GM19043 (cell line): ENCODE data around the gene CDC14B.

Experiments
- ATAC-seq: cut with Tn5 transposase; IDR thresholded peaks from one replicate; pipeline ENCODE4 v1.9.1; 2021; ENCODE audit warnings: low read depth; ENCODE audit not compliant: unreplicated experiment

Gene CDC14B

DNA sequence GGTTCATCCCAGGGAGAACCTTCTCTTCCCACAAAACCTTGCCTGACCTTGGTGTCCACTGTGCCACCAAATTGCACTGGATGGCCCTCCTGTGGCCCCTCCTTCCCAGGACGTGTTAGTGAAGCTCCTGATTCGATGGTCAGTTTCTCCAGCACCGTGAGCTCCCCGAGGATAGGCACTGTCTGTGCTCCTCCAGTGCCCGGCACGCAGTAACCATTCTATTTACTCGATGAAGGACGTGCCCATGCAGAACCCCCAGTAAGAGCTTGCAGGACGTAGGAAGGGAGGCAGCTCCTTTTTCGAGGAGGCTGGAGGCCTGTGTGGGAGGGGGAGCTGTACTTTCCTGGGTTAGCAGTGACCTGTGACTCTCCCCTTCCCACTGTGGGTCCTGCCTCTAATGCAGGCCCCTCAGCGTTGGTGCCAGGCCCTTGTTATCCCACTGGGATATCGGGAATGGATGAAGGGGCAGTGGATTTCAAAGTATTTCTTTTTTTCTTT lies 130.1 kb downstream of the CDC14B start:
- no peak for ATAC-seq

DNA sequence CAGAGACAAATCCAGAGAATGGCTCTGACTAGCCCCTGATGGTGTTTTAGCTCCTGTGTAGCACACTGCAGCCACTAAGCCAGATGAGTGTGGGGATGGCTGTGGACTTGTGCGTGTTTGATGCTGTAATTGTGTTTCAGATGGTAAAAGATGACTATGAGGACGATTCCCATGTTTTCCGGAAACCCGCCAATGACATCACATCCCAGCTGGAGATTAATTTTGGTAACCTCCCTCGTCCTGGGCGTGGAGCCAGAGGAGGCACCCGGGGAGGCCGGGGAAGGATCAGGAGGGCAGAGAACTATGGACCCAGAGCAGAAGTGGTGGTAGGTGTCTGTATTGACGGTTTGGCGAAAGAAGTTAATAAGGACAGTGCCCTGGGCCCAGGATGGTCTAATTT lies 131.7 kb downstream of the CDC14B start:
- no peak for ATAC-seq

DNA sequence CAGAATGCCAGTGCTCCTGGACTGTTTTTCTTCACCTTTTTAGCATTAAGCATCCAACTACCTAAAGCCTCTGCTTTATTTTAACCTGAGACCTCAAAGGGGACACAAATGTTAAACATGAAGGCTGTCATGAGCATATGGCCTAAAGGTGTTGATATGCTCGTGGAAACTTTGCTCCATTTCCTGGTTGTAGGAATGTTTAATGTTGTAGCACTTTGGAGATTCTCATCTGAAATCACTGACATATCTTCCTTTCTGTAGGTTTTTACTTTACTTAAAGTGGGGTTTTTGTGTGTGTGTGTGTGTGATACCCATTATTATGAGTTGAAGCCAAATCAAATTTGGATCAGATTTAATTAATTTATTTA lies 132.6 kb downstream of the CDC14B start:
- ATAC-seq: no peak

DNA sequence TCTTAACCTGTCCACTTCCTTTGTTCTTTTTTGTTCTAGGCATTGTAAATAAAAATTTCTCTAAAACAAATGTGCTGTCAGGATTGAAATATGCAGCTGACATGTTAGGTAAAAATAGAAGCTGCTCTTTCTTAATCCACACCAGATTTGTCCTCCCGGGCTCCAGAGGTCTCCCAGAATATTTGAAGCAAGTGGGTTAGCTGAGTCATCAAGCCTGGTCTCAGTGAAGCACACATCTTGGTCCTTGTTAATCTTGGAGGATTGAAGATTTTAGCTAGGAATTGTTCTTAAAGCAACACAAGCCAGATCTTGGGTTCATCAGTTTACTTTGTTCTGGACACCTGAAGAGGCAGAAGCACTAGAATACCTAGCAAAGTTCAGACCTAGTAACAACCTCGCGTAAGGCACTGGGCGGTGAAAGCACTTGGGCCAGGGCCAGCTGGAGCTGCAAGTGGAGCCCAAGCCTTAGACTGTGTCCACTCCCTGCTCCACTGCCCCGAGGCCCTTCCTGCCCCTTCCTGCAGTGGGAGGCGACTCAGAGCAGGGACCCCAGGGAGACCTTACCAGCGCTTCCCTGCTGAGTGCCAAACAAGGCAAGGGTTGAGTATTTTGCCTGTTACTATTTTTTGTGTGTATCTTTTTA lies 133.1 kb downstream of the CDC14B start:
- no peak for ATAC-seq

DNA sequence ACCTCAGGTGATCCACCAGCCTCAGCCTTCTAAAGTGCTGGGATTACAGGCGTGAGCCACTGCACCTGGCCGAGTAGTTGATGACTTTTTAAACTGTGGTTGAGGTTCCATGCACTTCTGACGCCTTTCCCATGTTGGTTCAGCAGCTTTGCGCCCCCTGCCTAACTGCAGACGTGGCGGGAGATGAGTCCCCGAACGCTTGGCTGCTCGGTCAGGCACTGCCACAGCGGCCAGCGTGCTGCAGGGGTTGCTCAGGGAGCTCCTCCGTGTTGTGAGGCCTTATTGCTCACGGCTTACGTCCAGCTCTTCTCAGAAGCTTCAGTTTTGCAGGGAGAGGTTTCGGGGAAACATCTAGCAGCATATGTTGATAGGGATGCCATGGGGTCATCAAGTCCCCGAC lies 134.4 kb downstream of the CDC14B start:
- ATAC-seq: no peak

DNA sequence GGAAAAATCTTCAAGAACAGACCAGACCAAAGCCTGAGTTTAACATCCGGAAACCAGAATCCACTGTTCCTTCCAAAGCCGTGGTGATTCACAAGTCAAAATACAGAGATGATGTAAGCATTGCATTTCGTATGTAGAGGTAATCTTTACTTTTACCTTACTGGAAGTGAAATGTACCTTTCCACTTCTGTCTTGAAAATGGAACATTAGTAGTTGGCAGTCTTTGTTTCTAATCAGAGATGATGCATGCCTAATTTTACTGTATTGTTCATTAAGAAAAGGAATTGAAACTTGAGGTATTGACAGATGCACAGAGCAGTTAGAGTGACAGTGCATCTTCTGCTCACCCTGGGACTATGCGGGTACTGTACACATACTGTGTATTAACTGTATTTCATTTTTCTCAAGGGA lies 135.1 kb downstream of the CDC14B start:
- ATAC-seq: peak; percentile 97

DNA sequence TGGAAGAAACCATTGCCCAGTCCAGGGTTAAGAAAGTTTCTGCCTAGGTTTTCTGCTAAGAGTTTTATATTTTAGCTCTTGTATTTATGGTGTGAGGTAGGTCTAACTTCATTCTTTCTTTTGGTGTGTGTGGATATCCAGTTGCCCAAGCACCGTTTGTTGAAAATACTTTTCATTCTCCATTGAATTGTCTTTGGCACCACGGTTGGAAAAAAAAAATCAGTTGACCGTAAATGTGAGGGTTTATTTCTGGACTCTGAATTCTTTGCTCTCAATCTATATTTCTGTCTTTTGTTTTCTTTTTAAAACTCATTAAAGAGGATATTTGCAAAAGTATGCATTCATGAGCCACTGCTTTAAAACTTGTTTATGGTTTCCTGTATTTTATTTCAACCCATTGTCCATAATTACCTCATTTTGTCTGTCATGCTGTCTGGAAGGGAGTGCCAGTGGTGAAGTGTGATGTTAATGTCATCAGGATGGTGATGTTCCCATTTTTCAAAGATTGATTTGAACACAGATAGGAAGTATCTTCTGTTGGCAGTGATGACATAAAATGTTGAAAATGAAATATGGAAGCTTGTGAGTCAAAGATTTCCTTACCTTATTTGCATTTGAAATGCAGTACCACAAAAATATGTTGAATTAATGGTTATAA lies 135.8 kb downstream of the CDC14B start:
- no peak for ATAC-seq

DNA sequence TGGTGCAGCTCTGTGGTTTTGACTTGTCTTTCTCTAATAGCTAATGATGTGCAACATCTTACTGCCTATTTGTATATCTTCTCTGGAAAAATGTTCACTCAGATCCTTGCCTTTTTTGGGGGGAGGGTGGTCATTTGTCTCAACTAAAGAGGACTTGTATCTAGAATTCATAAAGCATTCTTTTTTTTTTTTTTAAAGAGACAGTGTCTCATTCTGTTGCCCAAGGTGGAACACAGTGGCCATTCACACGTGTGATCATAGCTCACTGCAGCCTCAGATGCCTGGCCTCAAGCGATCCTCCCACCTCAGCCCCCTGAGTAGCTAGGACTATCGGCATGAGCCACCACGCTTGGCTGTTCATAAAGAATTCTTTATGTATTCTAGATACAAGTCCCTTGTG lies 136.4 kb downstream of the CDC14B start:
- no peak for ATAC-seq

DNA sequence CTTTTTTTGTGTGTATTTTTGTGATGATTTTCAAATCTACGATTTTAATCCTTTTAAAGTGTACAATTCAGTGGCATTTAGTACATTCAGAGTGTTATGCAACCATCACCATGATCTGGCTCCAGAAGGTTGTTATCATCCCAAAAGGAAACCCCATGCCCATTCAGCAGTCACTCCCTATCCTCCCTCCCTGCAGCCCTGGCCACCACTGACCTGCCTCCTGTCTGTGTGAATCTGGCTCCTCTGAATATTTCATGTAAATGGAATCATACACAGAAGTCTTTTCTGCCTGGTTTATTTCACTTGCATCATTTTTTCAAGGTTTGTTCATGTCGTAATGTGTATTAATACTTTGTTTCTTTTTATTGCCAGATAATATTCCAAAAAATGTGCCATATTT lies 137.2 kb downstream of the CDC14B start:
- ATAC-seq: no peak

DNA sequence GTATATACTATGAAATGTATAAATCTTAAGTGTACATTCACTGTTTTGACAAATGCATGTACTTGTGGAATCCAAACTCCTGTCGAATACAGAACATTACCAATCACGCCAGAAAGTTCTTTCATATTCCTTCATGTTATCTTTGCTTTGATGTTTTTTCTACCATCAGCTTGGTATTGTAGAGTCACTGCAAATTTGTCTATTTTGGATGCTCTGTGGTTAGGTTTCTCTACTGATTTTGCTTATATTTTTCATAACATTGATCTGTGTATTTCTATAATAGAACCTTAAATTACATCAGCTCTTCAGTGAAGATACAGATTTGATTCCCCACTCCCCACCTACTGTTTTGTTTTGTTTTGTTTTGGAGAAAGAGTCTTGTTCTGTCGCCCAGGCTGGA lies 138.9 kb downstream of the CDC14B start:
- no peak for ATAC-seq

DNA sequence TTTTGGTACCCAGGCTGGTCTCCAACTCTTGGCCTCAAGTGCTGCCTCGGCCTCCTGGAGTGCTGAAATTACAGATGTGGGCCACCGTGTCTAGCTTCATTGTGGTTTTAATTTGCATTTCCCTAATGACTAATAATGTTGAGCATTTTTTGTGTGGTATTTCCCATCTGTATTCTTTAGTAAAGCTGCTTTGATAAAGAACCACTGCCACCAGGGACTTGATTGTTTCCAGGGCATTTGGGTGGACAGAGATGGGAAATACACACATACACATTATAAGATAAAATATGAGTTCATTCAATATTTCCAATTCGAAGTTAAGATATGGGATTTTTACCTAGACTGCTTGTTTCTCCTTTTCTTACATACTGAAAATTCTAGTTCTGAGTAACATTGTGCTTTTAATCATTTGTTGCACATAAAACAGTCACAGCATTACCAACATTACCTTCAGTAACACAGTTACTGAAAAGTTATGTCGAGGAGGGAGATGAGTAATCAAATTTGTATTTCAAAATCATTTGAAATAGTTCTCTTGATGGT lies 140.7 kb downstream of the CDC14B start:
- peak; percentile 71 for ATAC-seq

DNA sequence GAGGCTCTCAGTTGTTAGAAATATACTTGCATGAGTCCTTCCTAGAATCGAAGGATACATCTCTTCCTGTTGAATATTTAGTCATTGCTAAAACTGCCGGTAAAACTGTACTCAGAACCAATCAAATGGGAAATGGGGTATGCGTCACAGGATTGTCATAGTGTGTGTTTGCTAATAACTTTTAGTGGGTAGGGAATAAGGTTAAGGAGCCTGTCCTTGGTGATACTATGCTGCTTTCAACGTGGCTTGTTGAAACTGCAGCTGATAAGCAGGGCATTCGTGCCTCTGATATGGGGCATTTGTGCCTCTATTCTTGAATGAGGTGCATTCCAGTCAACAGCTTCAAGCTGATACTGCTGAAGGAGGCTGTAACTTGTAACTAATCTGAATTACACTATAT lies 143.1 kb downstream of the CDC14B start:
- ATAC-seq: no peak

DNA sequence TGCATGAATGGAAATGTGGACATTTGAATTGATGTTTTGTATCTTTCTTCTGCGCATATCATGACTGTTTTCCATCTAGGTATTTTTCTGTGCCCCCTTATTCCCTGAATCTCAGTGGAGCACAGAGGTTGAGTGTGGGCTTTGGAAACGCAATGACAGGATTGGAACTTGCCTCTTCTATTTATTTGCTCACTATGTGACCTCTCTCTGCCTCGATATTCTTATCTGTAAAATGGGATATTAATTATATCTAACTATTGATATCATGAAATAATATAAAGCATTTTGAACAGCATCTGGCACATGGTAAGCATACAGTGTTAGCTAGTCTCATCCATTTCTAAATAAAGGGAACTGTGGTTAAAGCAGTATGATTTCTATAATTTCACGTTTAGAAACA lies 143.6 kb downstream of the CDC14B start:
- ATAC-seq: no peak

DNA sequence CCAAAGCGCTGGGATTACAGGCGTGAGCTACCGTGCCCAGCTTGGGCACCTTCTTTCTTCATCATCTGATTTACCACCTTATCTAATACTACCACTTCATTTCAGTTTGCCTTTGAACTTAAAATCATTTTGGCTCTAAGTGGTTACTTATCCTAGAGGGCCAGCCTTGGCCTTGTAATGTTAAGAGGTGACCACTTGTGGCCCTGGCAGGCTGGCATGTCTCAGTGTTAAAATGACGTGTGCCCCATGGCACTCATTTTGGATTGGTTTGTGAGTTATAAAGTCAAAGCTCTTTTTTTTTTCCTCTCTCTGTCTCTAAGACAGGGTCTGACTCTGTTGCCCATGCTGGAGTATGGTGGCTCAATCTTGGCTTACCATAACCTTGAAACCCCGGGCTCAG lies 151.9 kb downstream of the CDC14B start:
- ATAC-seq: no peak

DNA sequence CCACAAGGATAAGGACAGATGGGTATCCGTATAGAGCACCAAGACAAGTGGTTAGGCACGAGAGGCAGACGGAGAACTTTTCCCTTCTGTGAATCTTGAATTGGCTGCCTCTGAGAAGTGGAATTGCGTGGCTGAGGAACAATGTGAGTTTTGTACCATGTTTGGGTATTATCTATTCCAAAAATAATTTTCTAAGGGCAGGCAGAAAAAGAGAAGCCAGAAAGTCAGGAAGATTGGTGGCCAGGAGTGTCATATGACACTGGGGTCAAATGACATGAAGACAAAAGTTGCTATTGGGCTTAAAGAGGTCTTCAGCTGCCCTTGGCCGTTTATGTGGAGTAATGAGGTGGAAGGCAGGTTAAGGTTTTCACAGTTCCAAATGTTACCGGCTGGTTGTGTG lies 155.2 kb downstream of the CDC14B start:
- no peak for ATAC-seq

DNA sequence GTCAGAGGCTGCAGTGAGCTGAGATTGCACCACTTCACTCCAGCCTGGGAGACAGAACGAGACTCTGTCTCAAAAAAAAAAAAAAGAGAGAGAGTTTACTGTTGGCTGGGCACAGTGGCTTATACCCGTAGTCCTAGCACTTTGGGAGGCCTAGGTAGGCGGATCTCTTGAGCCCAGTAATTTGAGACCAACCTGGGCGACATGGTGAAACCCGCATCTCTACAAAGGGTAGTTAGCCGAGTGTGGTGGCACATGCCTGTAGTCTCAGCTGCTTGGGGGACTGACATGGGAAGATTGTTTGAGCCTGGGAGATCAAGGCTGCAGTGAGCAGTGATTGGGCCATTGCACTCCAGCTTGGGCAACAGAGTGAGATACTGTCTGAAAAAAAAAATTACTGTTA lies 157.1 kb downstream of the CDC14B start:
- no peak for ATAC-seq

DNA sequence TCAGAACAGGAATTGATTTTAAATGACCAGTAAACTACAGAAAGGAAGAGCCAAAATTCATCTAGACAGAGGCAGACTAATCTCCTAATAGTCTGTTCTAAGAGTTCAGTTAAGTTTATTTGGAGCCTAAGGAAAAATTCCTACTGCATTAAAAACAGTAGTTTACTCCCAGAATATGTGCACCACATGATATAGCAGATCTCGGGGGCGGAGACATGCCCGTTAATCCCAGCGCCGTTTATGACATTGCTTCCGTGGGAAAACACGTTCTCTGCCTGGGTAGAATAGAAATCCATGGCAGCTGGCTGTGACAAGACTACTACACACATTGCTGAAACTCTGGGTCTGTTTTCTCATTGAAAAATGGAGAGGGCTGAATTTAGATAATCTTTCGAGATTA lies 158.3 kb downstream of the CDC14B start:
- no peak for ATAC-seq

DNA sequence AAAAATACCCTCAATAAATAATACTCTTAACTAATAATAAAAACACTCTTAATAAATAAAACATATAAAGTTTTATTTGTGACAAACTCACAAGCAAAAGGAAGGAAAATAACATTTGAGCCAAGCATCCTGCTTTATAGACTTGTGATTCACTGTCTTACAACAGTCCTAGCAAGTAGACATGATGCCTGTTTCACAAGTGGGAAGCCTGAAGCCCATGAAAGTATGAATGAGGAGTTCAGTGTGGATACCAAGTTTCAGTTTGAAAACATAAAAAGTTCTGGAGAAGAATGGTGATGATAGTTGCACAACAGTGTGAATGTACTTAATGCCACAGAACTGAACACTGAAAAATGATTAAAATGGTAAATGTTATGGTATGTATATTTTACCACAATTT lies 158.8 kb downstream of the CDC14B start:
- no peak for ATAC-seq

DNA sequence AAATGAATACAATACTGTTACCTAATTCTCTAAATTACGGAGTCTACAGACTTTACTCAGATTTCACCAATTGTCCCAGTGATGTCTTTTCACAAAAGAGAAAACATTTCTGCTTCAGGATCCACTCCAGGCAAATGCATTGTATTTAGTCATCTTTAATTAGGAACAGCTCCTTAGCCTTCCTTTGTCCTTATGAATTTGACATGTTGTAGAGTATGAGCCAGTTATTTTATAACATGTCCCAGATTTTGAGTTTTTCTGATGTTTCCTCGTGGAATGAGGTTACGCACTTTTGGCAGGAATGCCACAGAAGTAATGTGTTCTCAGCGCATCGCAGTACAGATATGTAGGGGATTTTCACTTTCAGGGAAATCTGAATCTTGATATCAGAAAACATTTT lies 159.2 kb downstream of the CDC14B start:
- no peak for ATAC-seq

DNA sequence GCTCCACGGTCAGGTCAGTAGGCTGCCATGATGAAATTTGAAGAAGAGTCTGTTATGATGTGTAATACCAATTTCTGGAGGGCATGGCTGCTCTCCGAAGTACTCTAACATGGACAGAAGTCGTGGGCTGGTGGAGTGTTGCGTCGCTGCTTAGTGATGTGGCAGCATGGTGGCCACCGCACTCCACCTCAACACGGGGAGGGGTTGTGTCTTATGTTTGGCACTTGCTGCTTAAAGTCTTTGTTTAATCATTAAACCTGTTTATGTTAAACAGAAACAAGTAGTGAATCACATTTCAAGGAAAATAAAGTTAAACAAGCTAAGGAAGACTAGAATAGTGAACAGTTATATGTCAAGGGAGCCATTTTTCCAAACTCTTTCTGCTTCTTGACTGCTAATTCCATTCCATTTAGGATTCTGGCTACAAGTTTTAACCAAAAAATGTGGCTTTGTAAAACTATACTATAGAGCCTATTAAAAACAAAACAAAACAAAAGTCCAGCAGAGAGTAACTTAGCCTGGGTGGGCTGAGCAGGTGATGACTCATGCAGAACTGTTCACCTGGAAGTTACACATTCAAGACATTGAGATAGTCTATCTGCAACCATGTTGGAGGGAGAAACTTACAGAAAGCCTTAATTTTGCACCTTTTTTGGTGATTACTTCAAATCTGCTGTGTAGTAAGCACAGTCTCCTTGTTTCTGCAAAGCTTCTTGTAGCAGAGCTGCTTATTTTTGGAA lies 160.2 kb downstream of the CDC14B start:
- ATAC-seq: no peak

DNA sequence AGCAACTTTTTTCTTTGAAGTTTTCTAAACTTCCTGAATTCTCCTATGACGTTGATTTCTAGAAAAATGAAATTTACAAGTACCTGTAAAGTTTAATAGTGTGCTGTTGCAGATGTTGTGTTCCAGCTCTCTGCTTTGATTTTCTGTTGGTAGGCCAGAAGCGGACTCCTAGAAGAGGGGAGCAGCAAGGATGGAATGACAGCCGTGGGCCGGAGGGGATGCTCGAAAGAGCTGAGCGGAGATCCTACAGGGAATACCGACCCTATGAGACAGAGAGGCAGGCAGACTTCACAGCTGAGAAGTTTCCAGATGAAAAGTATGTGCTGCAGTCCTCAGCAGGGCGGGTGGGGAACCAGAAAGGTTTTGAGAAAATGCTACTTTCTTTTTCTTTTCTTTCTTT lies 161.4 kb downstream of the CDC14B start:
- no peak for ATAC-seq

DNA sequence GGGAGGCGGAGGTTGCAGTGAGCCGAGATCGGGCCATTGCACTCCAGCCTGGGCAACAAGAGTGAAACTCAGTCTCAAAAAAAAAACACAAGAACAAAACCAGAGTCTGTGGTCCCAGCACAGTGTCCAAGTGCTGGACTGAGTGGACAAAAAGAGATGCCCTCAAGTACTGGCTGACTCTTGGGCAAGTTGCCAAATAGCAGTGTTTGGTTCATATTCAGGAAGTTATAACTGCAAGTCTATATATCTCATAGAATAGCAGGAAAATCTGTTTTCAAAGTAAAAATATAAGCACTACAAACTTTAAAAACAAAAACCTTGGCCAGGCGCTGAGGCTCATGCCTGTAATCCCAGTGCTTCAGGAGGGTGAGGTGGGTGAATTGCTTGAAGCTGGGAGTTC lies 162.4 kb downstream of the CDC14B start:
- no peak for ATAC-seq
